ENCODE measurements around the gene C10orf88. TPM values are rescaled to one million over a fixed set of nuclear protein-coding genes. Genes with fewer than 3 reads are reported as not detected.

C10orf88 gene
- 10 to 100 TPM in 1 of 2 experiments, 1 to 10 TPM in 1; 9.5 to 11.8 TPM for total RNA-seq

- Mint-ChIP-seq H3K27ac (peak within 1 kb of the TSS; percentile 85), H3K27me3 (peaks cover 14% of the 10 kb centered on the region), H3K36me3 (peaks cover 13% of the 10 kb centered on the region), H3K4me1 (peaks cover 34% of the 10 kb centered on the region), H3K4me3 (peak within 1 kb of the TSS; percentile 82), H3K9me3 (ENCODE audit: low read depth) (no peaks in the 10 kb centered on the region)
- ATAC-seq (peak; percentile 98), DNase-seq (peak; percentile 98)
- CTCF ChIA-PET, result interaction anchor here (1.2 to 1.9 kb wide), 2 partner anchors 25 to 54 kb away, joined by 3 to 9 read pairs; partner anchors contain the start of gene IKZF5
These were observed at the start of gene C10orf88 for GRCh38 chr10:122953902-122954730. Gene C10orf88, minus strand, starts transcription at chr10:122954227. Its CDS starts 49 bp downstream, at chr10:122954178.

- DNase-seq (no peak), ATAC-seq (no peak)
- H3K9me3 Mint-ChIP-seq (ENCODE audit: low read depth), result no peaks in the 10 kb centered on the region
- peaks cover 23% of the 10 kb centered on the region for H3K4me1 Mint-ChIP-seq
- H3K27me3 Mint-ChIP-seq, result no peaks in the 10 kb centered on the region
- H3K4me3 Mint-ChIP-seq, result no peak overlapping the region
- H3K36me3 Mint-ChIP-seq, result peaks cover 8% of the 10 kb centered on the region
- H3K27ac Mint-ChIP-seq, result no peak overlapping the region
- CTCF ChIA-PET, result no interaction called here
These were observed 47.3 kb upstream of the C10orf88 start for GRCh38 chr10:123001370-123001769.

GRCh38 chr10:123000155-123000554, 46.1 kb upstream of the C10orf88 start:
- no peak for DNase-seq
- Mint-ChIP-seq H3K36me3 (peaks cover 14% of the 10 kb centered on the region), H3K9me3 (ENCODE audit: low read depth) (no peaks in the 10 kb centered on the region), H3K27me3 (no peaks in the 10 kb centered on the region), H3K4me1 (peaks cover 14% of the 10 kb centered on the region), H3K27ac (no peak overlapping the region), H3K4me3 (no peak overlapping the region)
- CTCF ChIA-PET, result interaction anchor here (1.3 kb wide), 1 partner anchor 8 kb away, joined by 5 read pairs; the partner anchor contains the start of genes ACADSB and IKZF5
- no peak for ATAC-seq

GRCh38 chr10:122999347-122999746, 45.3 kb upstream of the C10orf88 start:
- no peak overlapping the region for H3K4me3 Mint-ChIP-seq
- peaks cover 14% of the 10 kb centered on the region for H3K4me1 Mint-ChIP-seq
- peaks cover 17% of the 10 kb centered on the region for H3K36me3 Mint-ChIP-seq
- no peak for DNase-seq
- no peaks in the 10 kb centered on the region for H3K27me3 Mint-ChIP-seq
- ATAC-seq, result no peak
- no peaks in the 10 kb centered on the region for H3K9me3 Mint-ChIP-seq (ENCODE audit: low read depth)
- H3K27ac Mint-ChIP-seq, result no peak overlapping the region
- CTCF ChIA-PET, result interaction anchor here (1.3 kb wide), 1 partner anchor 9 kb away, joined by 5 read pairs; the partner anchor contains the start of genes ACADSB and IKZF5

GRCh38 chr10:122998934-122999333, 44.9 kb upstream of the C10orf88 start:
- Mint-ChIP-seq H3K9me3 (ENCODE audit: low read depth) (no peaks in the 10 kb centered on the region), H3K27me3 (no peaks in the 10 kb centered on the region), H3K4me1 (peaks cover 14% of the 10 kb centered on the region), H3K36me3 (peaks cover 21% of the 10 kb centered on the region), H3K27ac (no peak overlapping the region), H3K4me3 (no peak overlapping the region)
- DNase-seq (no peak), ATAC-seq (no peak)
- CTCF ChIA-PET, result interaction anchor here (1.3 to 2.4 kb wide), 2 partner anchors 9 to 18 kb away, joined by 5 to 8 read pairs; partner anchors contain the start of genes ACADSB, IKZF5 and PSTK

GRCh38 chr10:122998360-122998917, 44.4 kb upstream of the C10orf88 start:
- H3K4me1 Mint-ChIP-seq, result peaks cover 14% of the 10 kb centered on the region
- ATAC-seq, result no peak

GRCh38 chr10:122997864-122998263, 43.8 kb upstream of the C10orf88 start:
- H3K9me3 Mint-ChIP-seq (ENCODE audit: low read depth), result no peaks in the 10 kb centered on the region
- H3K27ac Mint-ChIP-seq, result no peak overlapping the region
- CTCF ChIA-PET, result interaction anchor here (1.2 to 2.4 kb wide), 2 partner anchors 17 to 45 kb away, joined by 3 to 8 read pairs; partner anchors contain the start of gene PSTK
- H3K4me1 Mint-ChIP-seq, result peaks cover 14% of the 10 kb centered on the region
- H3K36me3 Mint-ChIP-seq, result peaks cover 23% of the 10 kb centered on the region
- ATAC-seq, result no peak
- no peak for DNase-seq
- no peaks in the 10 kb centered on the region for H3K27me3 Mint-ChIP-seq
- H3K4me3 Mint-ChIP-seq, result no peak overlapping the region

More at GRCh38 chr10:122998360-122998917, 44.4 kb upstream of the C10orf88 start:
- no peaks in the 10 kb centered on the region for H3K27me3 Mint-ChIP-seq
- no peak for DNase-seq
- no peak overlapping the region for H3K27ac Mint-ChIP-seq
- H3K4me3 Mint-ChIP-seq, result no peak overlapping the region
- H3K9me3 Mint-ChIP-seq (ENCODE audit: low read depth), result no peaks in the 10 kb centered on the region
- CTCF ChIA-PET, result interaction anchor here (1.2 to 2.4 kb wide), 2 partner anchors 18 to 45 kb away, joined by 3 to 8 read pairs; partner anchors contain the start of gene PSTK
- peaks cover 22% of the 10 kb centered on the region for H3K36me3 Mint-ChIP-seq

- Mint-ChIP-seq H3K27me3 (no peaks in the 10 kb centered on the region), H3K4me1 (peaks cover 14% of the 10 kb centered on the region), H3K4me3 (no peak overlapping the region), H3K27ac (no peak overlapping the region), H3K9me3 (ENCODE audit: low read depth) (no peaks in the 10 kb centered on the region), H3K36me3 (peaks cover 22% of the 10 kb centered on the region)
- no peak for ATAC-seq
- CTCF ChIA-PET, result interaction anchor here (1.5 to 1.8 kb wide), 2 partner anchors 12 to 15 kb away, joined by 4 to 7 read pairs; partner anchors contain the start of genes IKZF5 and PSTK
- no peak for DNase-seq
These were observed 41.9 kb upstream of the C10orf88 start for GRCh38 chr10:122995936-122996335.

GRCh38 chr10:122993797-122994336, 39.8 kb upstream of the C10orf88 start:
- Mint-ChIP-seq H3K36me3 (peaks cover 25% of the 10 kb centered on the region), H3K4me3 (no peak overlapping the region), H3K27ac (no peak overlapping the region), H3K27me3 (no peaks in the 10 kb centered on the region), H3K4me1 (peaks cover 2% of the 10 kb centered on the region), H3K9me3 (ENCODE audit: low read depth) (no peaks in the 10 kb centered on the region)
- CTCF ChIA-PET, result no interaction called here
- ATAC-seq (no peak), DNase-seq (no peak)

- no peak for ATAC-seq
- Mint-ChIP-seq H3K9me3 (ENCODE audit: low read depth) (no peaks in the 10 kb centered on the region), H3K27ac (no peak overlapping the region), H3K4me1 (no peaks in the 10 kb centered on the region), H3K4me3 (no peak overlapping the region), H3K36me3 (peaks cover 25% of the 10 kb centered on the region), H3K27me3 (no peaks in the 10 kb centered on the region)
- CTCF ChIA-PET, result no interaction called here
- DNase-seq, result no peak
These were observed 38.1 kb upstream of the C10orf88 start for GRCh38 chr10:122992031-122992585.

GRCh38 chr10:122990278-122990677, 36.3 kb upstream of the C10orf88 start:
- Mint-ChIP-seq H3K4me1 (no peaks in the 10 kb centered on the region), H3K4me3 (no peak overlapping the region), H3K36me3 (peaks cover 16% of the 10 kb centered on the region), H3K27me3 (no peaks in the 10 kb centered on the region), H3K9me3 (ENCODE audit: low read depth) (no peaks in the 10 kb centered on the region), H3K27ac (no peak overlapping the region)
- DNase-seq, result no peak
- ATAC-seq, result no peak
- CTCF ChIA-PET, result interaction anchor here (1.0 to 1.2 kb wide), 3 partner anchors 8 to 17 kb away, joined by 3 to 6 read pairs (median 5); partner anchors contain the start of gene PSTK

- H3K27ac Mint-ChIP-seq, result no peak overlapping the region
- DNase-seq (no peak), ATAC-seq (no peak)
- no peaks in the 10 kb centered on the region for H3K27me3 Mint-ChIP-seq
- peaks cover 6% of the 10 kb centered on the region for H3K36me3 Mint-ChIP-seq
- H3K4me3 Mint-ChIP-seq, result no peak overlapping the region
- H3K4me1 Mint-ChIP-seq, result no peaks in the 10 kb centered on the region
- CTCF ChIA-PET, result no interaction called here
- H3K9me3 Mint-ChIP-seq (ENCODE audit: low read depth), result no peaks in the 10 kb centered on the region
These were observed 34.5 kb upstream of the C10orf88 start for GRCh38 chr10:122988501-122988900.

GRCh38 chr10:122986335-122986734, 32.3 kb upstream of the C10orf88 start:
- peaks cover 3% of the 10 kb centered on the region for H3K36me3 Mint-ChIP-seq
- CTCF ChIA-PET, result no interaction called here
- no peaks in the 10 kb centered on the region for H3K27me3 Mint-ChIP-seq
- H3K27ac Mint-ChIP-seq, result no peak overlapping the region
- no peak for DNase-seq
- H3K4me1 Mint-ChIP-seq, result peaks cover 7% of the 10 kb centered on the region
- H3K4me3 Mint-ChIP-seq, result no peak overlapping the region
- H3K9me3 Mint-ChIP-seq (ENCODE audit: low read depth), result no peaks in the 10 kb centered on the region
- no peak for ATAC-seq

All from activated CD8-positive, alpha-beta memory T cell treated with anti-CD3 and anti-CD28 coated beads, Interleukin-2, amount 10 ng/mL, durations not matched to agents 7 days and 5 days (primary cell).